Adrenal gland (tissue), 5 donors: ENCODE data around the gene CFAP410.

ENCODE experiments used
- POLR2A ChIP-seq, 2 donors: fragments of 450-650 bp; IDR thresholded peaks; one replicate each; pipeline ENCODE4 v1.6.1; 2017; ENCODE audit warnings: antibody characterized with exemption in 2 of 2, mild to moderate bottlenecking in 2 of 2, moderate library complexity in 1 of 2
- TF ChIP-seq, protein P1 (sequence below), 6 experiments: fragments of 450-650 bp in 4 of 6; fragments of 200-600 bp in 2 of 6; sonication (generic) in 1 of 6; IDR thresholded peaks; 1 replicate in 5 of 6; 2 replicates in 1 of 6; pipeline versions ENCODE4 v1.5.1 to v1.8.0; 2016 to 2021; ENCODE audit warnings: antibody characterized with exemption in 6 of 6, mild to moderate bottlenecking in 2 of 6, moderate library complexity in 1 of 6
- donor health status: DM: no; HTN: no; CAD: no.

- TF ChIP-seq, protein P1, sequence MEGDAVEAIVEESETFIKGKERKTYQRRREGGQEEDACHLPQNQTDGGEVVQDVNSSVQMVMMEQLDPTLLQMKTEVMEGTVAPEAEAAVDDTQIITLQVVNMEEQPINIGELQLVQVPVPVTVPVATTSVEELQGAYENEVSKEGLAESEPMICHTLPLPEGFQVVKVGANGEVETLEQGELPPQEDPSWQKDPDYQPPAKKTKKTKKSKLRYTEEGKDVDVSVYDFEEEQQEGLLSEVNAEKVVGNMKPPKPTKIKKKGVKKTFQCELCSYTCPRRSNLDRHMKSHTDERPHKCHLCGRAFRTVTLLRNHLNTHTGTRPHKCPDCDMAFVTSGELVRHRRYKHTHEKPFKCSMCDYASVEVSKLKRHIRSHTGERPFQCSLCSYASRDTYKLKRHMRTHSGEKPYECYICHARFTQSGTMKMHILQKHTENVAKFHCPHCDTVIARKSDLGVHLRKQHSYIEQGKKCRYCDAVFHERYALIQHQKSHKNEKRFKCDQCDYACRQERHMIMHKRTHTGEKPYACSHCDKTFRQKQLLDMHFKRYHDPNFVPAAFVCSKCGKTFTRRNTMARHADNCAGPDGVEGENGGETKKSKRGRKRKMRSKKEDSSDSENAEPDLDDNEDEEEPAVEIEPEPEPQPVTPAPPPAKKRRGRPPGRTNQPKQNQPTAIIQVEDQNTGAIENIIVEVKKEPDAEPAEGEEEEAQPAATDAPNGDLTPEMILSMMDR (IDR thresholded peaks at IDR 0.05) = no peak
- no peak for TF ChIP-seq POLR2A (IDR thresholded peaks at IDR 0.05)
These were observed 20.5 kb downstream of the CFAP410 start for GRCh38 chr21:44318489-44319285.
